K562 (cell line): ENCODE data around the gene MEX3A. TPM values are rescaled to one million over a fixed set of nuclear protein-coding genes. Genes with fewer than 3 reads are reported as not detected.

Experiments used
- ATAC-seq: fragments of 200-7000 bp; cut with Tn5 transposase; 3 replicates; pipeline ENCODE4 v1.9.1; 2020; ENCODE audit warnings: moderate library complexity
- BruUV-seq: library from RNA; stranded (reverse); fragments of 400-500 nt; replicated peaks from 2 replicates; lab custom pipeline; 2021; lab: Mats Ljungman, UMichigan
- CTCF ChIA-PET: fragments of 300-600 bp; formaldehyde crosslinking; extraction: SDS; loops from one replicate; lab custom pipeline; 2021; ENCODE audit warnings: low intra/inter-chr PET ratio; lab: Yijun Ruan, JAX
- POLR2A ChIA-PET: fragments of 300-600, 350-650 bp; sonication (Branson Sonifier 250); formaldehyde crosslinking; extraction: SDS; loops from one replicate; lab custom pipeline; 2021; ENCODE audit warnings: antibody characterized with exemption, inconsistent platforms; lab: Yijun Ruan, JAX
- DNase-seq, 4 experiments: peaks; one replicate each; pipeline versions ENCODE4 v3.0.0 to v3.0.0-alpha.2; 2011 to 2018; ENCODE audit warnings: low spot score in 3 of 4, mixed read lengths in 3 of 4; ENCODE audit errors: extremely low read depth in 1 of 4
- FAIRE-seq: peaks from 2 replicates; lab custom pipeline; 2011; peaks lifted over from hg19 to GRCh38; lab: Jason Lieb, UNC
- H2AFZ ChIP-seq: 2 replicates; pipeline ENCODE4 v1.6.0; 2011; ENCODE audit warnings: low read depth, low read length, control low read depth, inconsistent platforms
- H3K27ac ChIP-seq: fragments of 200-600 bp; 3 replicates; pipeline ENCODE4 v1.8.0; 2011; ENCODE audit warnings: low read depth, mild to moderate bottlenecking, control low read depth, inconsistent platforms, low read length, moderate library complexity, mixed read lengths; ENCODE audit errors: extremely low read depth
- H3K27me3 ChIP-seq, 2 experiments: fragments of 300-600 bp in 1 of 2; 2 replicates in 1 of 2; 3 replicates in 1 of 2; pipeline versions ENCODE4 v1.6.0 to v1.8.0; 2011; ENCODE audit warnings: inconsistent platforms in 2 of 2, low read length in 2 of 2, mild to moderate bottlenecking in 1 of 2, mixed read lengths in 1 of 2, moderate library complexity in 1 of 2; ENCODE audit not compliant: control insufficient read depth in 2 of 2, insufficient read depth in 2 of 2
- H3K36me3 ChIP-seq: fragments of 300-600 bp; 3 replicates; pipeline ENCODE4 v1.8.0; 2011; ENCODE audit warnings: mild to moderate bottlenecking, low read length, inconsistent platforms; ENCODE audit not compliant: control insufficient read depth, insufficient read depth
- H3K4me1 ChIP-seq, 2 experiments: fragments of 200-600 bp in 1 of 2; replicated peaks in 1 of 2; 2 replicates in 1 of 2; 3 replicates in 1 of 2; pipeline versions ENCODE4 v1.5.1 to v1.8.0; 2011; ENCODE audit warnings: inconsistent platforms in 2 of 2, low read length in 2 of 2, mild to moderate bottlenecking in 1 of 2, mixed read lengths in 1 of 2, moderate library complexity in 1 of 2; ENCODE audit not compliant: control insufficient read depth in 2 of 2, insufficient read depth in 2 of 2
- H3K4me2 ChIP-seq: 2 replicates; pipeline ENCODE4 v1.6.1; 2011; ENCODE audit warnings: low read length, control low read depth, inconsistent platforms, mixed read lengths; ENCODE audit not compliant: insufficient read depth
- H3K4me3 ChIP-seq: fragments of 200-600 bp; sonication (generic), shearing (Covaris generic); 2 replicates; pipeline ENCODE4 v1.5.1; 2016; ENCODE audit warnings: control low read depth, inconsistent platforms
- H3K79me2 ChIP-seq: fragments of 200-600 bp; 3 replicates; pipeline ENCODE4 v1.8.0; 2011; ENCODE audit warnings: low read length, inconsistent platforms; ENCODE audit not compliant: control insufficient read depth, insufficient read depth
- H3K9ac ChIP-seq, 2 experiments: 2 replicates each; pipeline versions ENCODE4 v1.6.0 to v1.6.1; 2011; ENCODE audit warnings: low read depth in 2 of 2, low read length in 2 of 2, control low read depth in 1 of 2, inconsistent platforms in 1 of 2, mild to moderate bottlenecking in 1 of 2, mixed read lengths in 1 of 2; ENCODE audit not compliant: insufficient read depth in 1 of 2
- H3K9me1 ChIP-seq: one replicate; pipeline ENCODE4 v1.6.0; 2011; ENCODE audit warnings: inconsistent platforms, mild to moderate bottlenecking, low read length, moderate library complexity; ENCODE audit not compliant: control insufficient read depth, insufficient read depth
- H3K9me3 ChIP-seq: replicated peaks from 2 replicates; pipeline ENCODE4 v1.5.1; 2011; ENCODE audit warnings: low read depth, low read length, inconsistent platforms; ENCODE audit not compliant: control insufficient read depth, insufficient read depth
- H4K20me1 ChIP-seq: replicated peaks from 2 replicates; pipeline ENCODE4 v1.6.1; 2011; ENCODE audit warnings: low read length, inconsistent platforms, mixed read lengths; ENCODE audit not compliant: control insufficient read depth, insufficient read depth
- DACH1 ChIP-seq: fragments of 450-650 bp; IDR thresholded peaks from 2 replicates; pipeline ENCODE4 v1.6.1; 2018; ENCODE audit not compliant: partially characterized antibody
- DPF2 ChIP-seq: fragments of 450-650 bp; IDR thresholded peaks from 2 replicates; pipeline ENCODE4 v1.6.1; 2016
- EHMT2 ChIP-seq: fragments of 450-650 bp; IDR thresholded peaks from 2 replicates; pipeline ENCODE4 v1.6.1; 2018; ENCODE audit warnings: antibody characterized with exemption
- SIN3A ChIP-seq, 2 experiments: fragments of 150-350 bp in 1 of 2; IDR thresholded peaks; 2 replicates each; pipeline ENCODE4 v1.6.1; 2011 to 2016; ENCODE audit warnings: borderline replicate concordance in 2 of 2, low read depth in 2 of 2, low read length in 2 of 2, mild to moderate bottlenecking in 2 of 2, moderate library complexity in 2 of 2; ENCODE audit not compliant: control insufficient read depth in 1 of 2
- SUPT5H ChIP-seq: fragments of 450-650 bp; IDR thresholded peaks from 2 replicates; pipeline ENCODE4 v1.6.1; 2016
- TAL1 ChIP-seq: fragments of 450-650 bp; IDR thresholded peaks from 2 replicates; pipeline ENCODE4 v1.6.1; 2016; ENCODE audit warnings: mild to moderate bottlenecking
- ZNF785 ChIP-seq: fragments of 250-450 bp; sonication (Bioruptor Pico); IDR thresholded peaks from 2 replicates; pipeline ENCODE4 v1.4.0; 2020; ENCODE audit warnings: mild to moderate bottlenecking
- WGBS: fragments of 100-300 bp; shearing (Covaris generic); methylation state at CpG from one replicate; pipeline ENCODE4 v1.1.6; 2016; ENCODE audit warnings: low coverage, mixed read lengths; ENCODE audit not compliant: insufficient coverage; ENCODE audit errors: missing lambda C conversion rate; 5-methylcytosine and 5-hydroxymethylcytosine counted together
- in situ Hi-C: fragments of 300-500 bp; cut with MboI; formaldehyde crosslinking; loops from 4 replicates; pipeline ENCODE4 v1.15.0; 2018; ENCODE audit warnings: inconsistent platforms, mixed read lengths
- intact Hi-C: fragments of 100-400 bp; cut with micrococcal nuclease; formaldehyde crosslinking; loops from 2 replicates; pipeline ENCODE4 v1.14.2; 2022
- polyA plus RNA-seq, 8 experiments: library from polyadenylated mRNA; depleted of rRNA in 4 of 8; stranded (reverse) in 5 of 8; unstranded in 3 of 8; fragments of >200 nt; fragmentation: Nextera tagmentation in 2 of 8; fragmentation: Illumina TruSeq in 1 of 8; extraction: Ambion mirVana in 2 of 8; extraction: Trizol in 1 of 8; gene quantifications; 2 replicates each; pipeline versions ENCODE4 v1.2.1 to v1.2.3, GENCODE V29; 2011 to 2014; ENCODE audit warnings: inconsistent platforms in 1 of 8, missing spikeins in 1 of 8
- total RNA-seq, 7 experiments: library from RNA; depleted of rRNA in 6 of 7; stranded (reverse); fragments of >200 nt in 6 of 7; fragmentation: Illumina TruSeq in 2 of 7; extraction: Trizol in 2 of 7; gene quantifications; 2 replicates each; pipeline versions ENCODE4 v1.2.1 to v1.2.3, GENCODE V29; 2011 to 2021; ENCODE audit warnings: low replicate concordance in 1 of 7
- TF ChIP-seq, protein P1 (sequence below): fragments of 450-650 bp; IDR thresholded peaks from 2 replicates; pipeline ENCODE4 v1.6.1; 2016
- TF ChIP-seq, protein P2 (sequence below): sonication (generic); formaldehyde crosslinking; IDR thresholded peaks from 2 replicates; pipeline ENCODE4 v1.8.0; 2022; ENCODE audit warnings: mild to moderate bottlenecking, missing genetic modification reagents
- TF ChIP-seq, protein P3 (sequence below): fragments of 250-450 bp; sonication (Bioruptor Pico); IDR thresholded peaks from 2 replicates; pipeline ENCODE4 v1.4.0; 2020; ENCODE audit warnings: mild to moderate bottlenecking, moderate library complexity
- TF ChIP-seq, protein P4 (sequence below): fragments of 250-450 bp; sonication (Bioruptor Pico); IDR thresholded peaks from 2 replicates; pipeline ENCODE4 v1.8.0; 2021; ENCODE audit warnings: moderate library complexity, mild to moderate bottlenecking, inconsistent platforms
- TF ChIP-seq, protein P5 (sequence below): sonication (generic); formaldehyde crosslinking; IDR thresholded peaks from 2 replicates; pipeline ENCODE4 v1.5.0; 2020; ENCODE audit warnings: missing genetic modification reagents
- TF ChIP-seq, protein P6 (sequence below), 2 experiments: fragments of 200-800 bp in 1 of 2; sonication (Bioruptor generic) in 1 of 2; sonication (generic) in 1 of 2; formaldehyde crosslinking in 1 of 2; IDR thresholded peaks in 1 of 2; conservative IDR thresholded peaks in 1 of 2; 2 replicates each; pipeline versions ENCODE4 v1.5.0 to v1.6.1; 2016 to 2020; ENCODE audit warnings: missing compliant biosample characterization in 1 of 2, missing genetic modification characterization in 1 of 2, missing genetic modification reagents in 1 of 2

Gene MEX3A
- total and polyA plus RNA-seq, 9 of the 15 experiments (the other 6 are each of a cell fraction or from before 2014, with no cell fraction given), result 0.36 to 13.7 (median 5.2) TPM

DNA sequence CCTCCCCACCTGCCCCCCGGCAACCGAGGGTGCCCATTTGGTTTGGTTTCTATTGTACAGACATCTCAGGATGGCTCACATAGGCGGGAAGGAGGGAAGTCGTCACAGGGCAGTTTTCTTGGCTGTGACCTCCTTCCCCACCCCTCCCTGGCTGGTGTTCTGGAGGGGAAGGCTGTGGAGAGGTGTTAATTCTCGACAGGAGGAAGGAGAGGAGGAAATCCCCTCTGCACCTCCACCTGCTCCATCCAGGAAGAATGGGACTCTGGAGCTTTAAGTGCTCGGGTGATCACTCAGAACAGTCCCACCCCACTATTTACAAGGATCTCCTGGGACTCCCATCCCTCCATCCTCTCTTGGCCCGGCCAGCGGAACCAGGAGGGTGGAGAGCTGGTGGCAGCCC is 7.6 kb downstream of the MEX3A start:
- POLR2A ChIA-PET, result interaction anchor here (0.6 to 1.3 kb wide), 3 partner anchors 9 to 152 kb away, joined by 3 to 9 read pairs (median 3); no protein-coding TSS in a partner anchor
- in situ Hi-C loops, result no loop called here
- intact Hi-C loops, result no loop called here
- no peak overlapping the region for H3K4me3 ChIP-seq
- H3K4me2 ChIP-seq, result no peak overlapping the region
- no peak overlapping the region for H3K9ac ChIP-seq
- H3K4me1 ChIP-seq, result peaks cover 9 to 13% of the 10 kb centered on the region in 2 experiments; a peak in 4 of 5 replicates
- H3K27me3 ChIP-seq, result no peaks in the 10 kb centered on the region
- H3K9me3 ChIP-seq, result no peaks in the 10 kb centered on the region
- no peak overlapping the region for H3K27ac ChIP-seq
- H3K79me2 ChIP-seq, result 0 out of 3 replicates have a peak, but pooled peaks cover under 1% of the 10 kb centered on the region
- no peaks in the 10 kb centered on the region for H4K20me1 ChIP-seq
- WGBS, result 83% methylated on average over 8 of the region's 8 CpGs
- peaks cover 25% of the 10 kb centered on the region; the same call in 1 of the 3 replicates for H3K36me3 ChIP-seq
- no peak overlapping the region for H2AFZ ChIP-seq
- CTCF ChIA-PET, result no interaction called here
- BruUV-seq, result no TSS peak
- FAIRE-seq (no peak), ATAC-seq (no peak), DNase-seq (no peak)
- H3K9me1 ChIP-seq, result peaks cover 2% of the 10 kb centered on the region
- TF ChIP-seq, protein P1, sequence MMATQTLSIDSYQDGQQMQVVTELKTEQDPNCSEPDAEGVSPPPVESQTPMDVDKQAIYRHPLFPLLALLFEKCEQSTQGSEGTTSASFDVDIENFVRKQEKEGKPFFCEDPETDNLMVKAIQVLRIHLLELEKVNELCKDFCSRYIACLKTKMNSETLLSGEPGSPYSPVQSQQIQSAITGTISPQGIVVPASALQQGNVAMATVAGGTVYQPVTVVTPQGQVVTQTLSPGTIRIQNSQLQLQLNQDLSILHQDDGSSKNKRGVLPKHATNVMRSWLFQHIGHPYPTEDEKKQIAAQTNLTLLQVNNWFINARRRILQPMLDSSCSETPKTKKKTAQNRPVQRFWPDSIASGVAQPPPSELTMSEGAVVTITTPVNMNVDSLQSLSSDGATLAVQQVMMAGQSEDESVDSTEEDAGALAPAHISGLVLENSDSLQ, result no peak
- TF ChIP-seq, protein P2, sequence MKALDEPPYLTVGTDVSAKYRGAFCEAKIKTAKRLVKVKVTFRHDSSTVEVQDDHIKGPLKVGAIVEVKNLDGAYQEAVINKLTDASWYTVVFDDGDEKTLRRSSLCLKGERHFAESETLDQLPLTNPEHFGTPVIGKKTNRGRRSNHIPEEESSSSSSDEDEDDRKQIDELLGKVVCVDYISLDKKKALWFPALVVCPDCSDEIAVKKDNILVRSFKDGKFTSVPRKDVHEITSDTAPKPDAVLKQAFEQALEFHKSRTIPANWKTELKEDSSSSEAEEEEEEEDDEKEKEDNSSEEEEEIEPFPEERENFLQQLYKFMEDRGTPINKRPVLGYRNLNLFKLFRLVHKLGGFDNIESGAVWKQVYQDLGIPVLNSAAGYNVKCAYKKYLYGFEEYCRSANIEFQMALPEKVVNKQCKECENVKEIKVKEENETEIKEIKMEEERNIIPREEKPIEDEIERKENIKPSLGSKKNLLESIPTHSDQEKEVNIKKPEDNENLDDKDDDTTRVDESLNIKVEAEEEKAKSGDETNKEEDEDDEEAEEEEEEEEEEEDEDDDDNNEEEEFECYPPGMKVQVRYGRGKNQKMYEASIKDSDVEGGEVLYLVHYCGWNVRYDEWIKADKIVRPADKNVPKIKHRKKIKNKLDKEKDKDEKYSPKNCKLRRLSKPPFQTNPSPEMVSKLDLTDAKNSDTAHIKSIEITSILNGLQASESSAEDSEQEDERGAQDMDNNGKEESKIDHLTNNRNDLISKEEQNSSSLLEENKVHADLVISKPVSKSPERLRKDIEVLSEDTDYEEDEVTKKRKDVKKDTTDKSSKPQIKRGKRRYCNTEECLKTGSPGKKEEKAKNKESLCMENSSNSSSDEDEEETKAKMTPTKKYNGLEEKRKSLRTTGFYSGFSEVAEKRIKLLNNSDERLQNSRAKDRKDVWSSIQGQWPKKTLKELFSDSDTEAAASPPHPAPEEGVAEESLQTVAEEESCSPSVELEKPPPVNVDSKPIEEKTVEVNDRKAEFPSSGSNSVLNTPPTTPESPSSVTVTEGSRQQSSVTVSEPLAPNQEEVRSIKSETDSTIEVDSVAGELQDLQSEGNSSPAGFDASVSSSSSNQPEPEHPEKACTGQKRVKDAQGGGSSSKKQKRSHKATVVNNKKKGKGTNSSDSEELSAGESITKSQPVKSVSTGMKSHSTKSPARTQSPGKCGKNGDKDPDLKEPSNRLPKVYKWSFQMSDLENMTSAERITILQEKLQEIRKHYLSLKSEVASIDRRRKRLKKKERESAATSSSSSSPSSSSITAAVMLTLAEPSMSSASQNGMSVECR (CRISPR knock-in tag), result no peak
- TF ChIP-seq TAL1 (no peak), DPF2 (no peak), SUPT5H (no peak), ZNF785 (no peak), SIN3A (IDR thresholded peaks at IDR 0.05; ENCODE audit: borderline replicate concordance in 2 of 2, control insufficient read depth in 1 of 2, low read depth in 2 of 2, low read length in 2 of 2) (no peak), EHMT2 (no peak), DACH1 (no peak)
- TF ChIP-seq, protein P3, sequence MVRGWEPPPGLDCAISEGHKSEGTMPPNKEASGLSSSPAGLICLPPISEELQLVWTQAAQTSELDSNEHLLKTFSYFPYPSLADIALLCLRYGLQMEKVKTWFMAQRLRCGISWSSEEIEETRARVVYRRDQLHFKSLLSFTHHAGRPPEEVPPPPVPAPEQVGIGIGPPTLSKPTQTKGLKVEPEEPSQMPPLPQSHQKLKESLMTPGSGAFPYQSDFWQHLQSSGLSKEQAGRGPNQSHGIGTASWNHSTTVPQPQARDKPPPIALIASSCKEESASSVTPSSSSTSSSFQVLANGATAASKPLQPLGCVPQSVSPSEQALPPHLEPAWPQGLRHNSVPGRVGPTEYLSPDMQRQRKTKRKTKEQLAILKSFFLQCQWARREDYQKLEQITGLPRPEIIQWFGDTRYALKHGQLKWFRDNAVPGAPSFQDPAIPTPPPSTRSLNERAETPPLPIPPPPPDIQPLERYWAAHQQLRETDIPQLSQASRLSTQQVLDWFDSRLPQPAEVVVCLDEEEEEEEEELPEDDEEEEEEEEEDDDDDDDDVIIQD (CRISPR knock-in tag), result no peak
- TF ChIP-seq, protein P4, sequence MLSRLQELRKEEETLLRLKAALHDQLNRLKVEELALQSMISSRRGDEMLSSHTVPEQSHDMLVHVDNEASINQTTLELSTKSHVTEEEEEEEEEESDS, result no peak
- TF ChIP-seq, protein P5, sequence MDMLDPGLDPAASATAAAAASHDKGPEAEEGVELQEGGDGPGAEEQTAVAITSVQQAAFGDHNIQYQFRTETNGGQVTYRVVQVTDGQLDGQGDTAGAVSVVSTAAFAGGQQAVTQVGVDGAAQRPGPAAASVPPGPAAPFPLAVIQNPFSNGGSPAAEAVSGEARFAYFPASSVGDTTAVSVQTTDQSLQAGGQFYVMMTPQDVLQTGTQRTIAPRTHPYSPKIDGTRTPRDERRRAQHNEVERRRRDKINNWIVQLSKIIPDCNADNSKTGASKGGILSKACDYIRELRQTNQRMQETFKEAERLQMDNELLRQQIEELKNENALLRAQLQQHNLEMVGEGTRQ (CRISPR knock-in tag), result no peak
- TF ChIP-seq, protein P6, sequence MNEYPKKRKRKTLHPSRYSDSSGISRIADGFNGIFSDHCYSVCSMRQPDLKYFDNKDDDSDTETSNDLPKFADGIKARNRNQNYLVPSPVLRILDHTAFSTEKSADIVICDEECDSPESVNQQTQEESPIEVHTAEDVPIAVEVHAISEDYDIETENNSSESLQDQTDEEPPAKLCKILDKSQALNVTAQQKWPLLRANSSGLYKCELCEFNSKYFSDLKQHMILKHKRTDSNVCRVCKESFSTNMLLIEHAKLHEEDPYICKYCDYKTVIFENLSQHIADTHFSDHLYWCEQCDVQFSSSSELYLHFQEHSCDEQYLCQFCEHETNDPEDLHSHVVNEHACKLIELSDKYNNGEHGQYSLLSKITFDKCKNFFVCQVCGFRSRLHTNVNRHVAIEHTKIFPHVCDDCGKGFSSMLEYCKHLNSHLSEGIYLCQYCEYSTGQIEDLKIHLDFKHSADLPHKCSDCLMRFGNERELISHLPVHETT (CRISPR knock-in tag; conservative IDR thresholded peaks at IDR 0.05 in 1 of 2, IDR thresholded peaks at IDR 0.05 in 1 of 2), result no peak
